Adrenal gland (tissue), 12 donors: ENCODE results near the gene TADA3. TPM values are rescaled to one million over a fixed set of nuclear protein-coding genes. Genes with fewer than 3 reads are reported as not detected.

Experiments used
- DNase-seq, 7 donors: peaks; one replicate each; pipeline ENCODE4 v3.0.0-alpha.2; 2019 to 2020
- H3K27ac ChIP-seq, 5 donors: fragments of 200-600 bp; sonication (generic) in 4 of 5; 1 replicate in 3 of 5; 2 replicates in 2 of 5; pipeline versions ENCODE4 v1.5.1 to v1.8.0; 2016 to 2020; ENCODE audit warnings: mild to moderate bottlenecking in 1 of 5
- H3K27me3 ChIP-seq: fragments of 200-600 bp; 2 replicates; pipeline ENCODE4 v1.8.0; 2021
- H3K36me3 ChIP-seq, 2 donors: fragments of 200-600 bp; replicated peaks in 1 of 2; 1 replicate in 1 of 2; 2 replicates in 1 of 2; pipeline versions ENCODE4 v1.5.1 to v1.8.0; 2018 to 2022
- H3K4me1 ChIP-seq, 2 donors: fragments of 200-600 bp; replicated peaks in 1 of 2; 1 replicate in 1 of 2; 2 replicates in 1 of 2; pipeline versions ENCODE4 v1.5.1 to v1.8.0; 2018 to 2021
- H3K4me3 ChIP-seq, 4 donors: fragments of 200-600 bp; sonication (generic) in 3 of 4; one replicate each; pipeline ENCODE4 v1.5.1; 2016 to 2018
- H3K9me3 ChIP-seq, 3 donors: fragments of 200-600 bp; sonication (generic) in 1 of 3; replicated peaks in 1 of 3; 1 replicate in 2 of 3; 2 replicates in 1 of 3; pipeline versions ENCODE4 v1.5.1 to v1.8.0; 2016 to 2021
- CTCF ChIP-seq, 6 experiments: fragments of 450-650 bp in 4 of 6; fragments of 200-600 bp in 2 of 6; sonication (generic) in 1 of 6; IDR thresholded peaks; 1 replicate in 5 of 6; 2 replicates in 1 of 6; pipeline versions ENCODE4 v1.5.1 to v1.8.0; 2016 to 2021; ENCODE audit warnings: antibody characterized with exemption in 6 of 6, mild to moderate bottlenecking in 2 of 6, moderate library complexity in 1 of 6
- POLR2A ChIP-seq, 2 donors: fragments of 450-650 bp; IDR thresholded peaks; one replicate each; pipeline ENCODE4 v1.6.1; 2017; ENCODE audit warnings: antibody characterized with exemption in 2 of 2, mild to moderate bottlenecking in 2 of 2, moderate library complexity in 1 of 2
- WGBS, 4 donors: extraction: QIAGEN DNeasy Blood & Tissue Kit in 2 of 4; methylation state at CpG; one replicate each; pipeline versions ENCODE4 v1.1.5 to v1.1.7; 2013 to 2017; 5-methylcytosine and 5-hydroxymethylcytosine counted together
- intact Hi-C, 2 donors: fragments of 100-400 bp; cut with DNase I; formaldehyde crosslinking; loops; one replicate each; pipeline versions ENCODE4 v1.14.1 to v1.15.0; 2022 to 2023
- polyA plus RNA-seq, 3 donors: library from polyadenylated mRNA; stranded (reverse); fragments of 200-250 nt in 2 of 3; fragments of 350-450 nt in 1 of 3; fragmentation: Illumina TruSeq in 1 of 3; extraction: RNeasy Lipid Tissue Mini Kit (QIAGEN cat#74804) in 1 of 3; gene quantifications; one replicate each; pipeline ENCODE4 v1.2.3, GENCODE V29; 2013 to 2014
- total RNA-seq, 9 donors: library from RNA; depleted of rRNA in 4 of 9; stranded (reverse); fragments of >200 nt in 4 of 9; fragments of 120-200 nt in 1 of 9; fragmentation: NEBNext Ultra II Directional in 1 of 9; extraction: Animal tissue kit (Norgen Biotek cat#: 25700) in 1 of 9; gene quantifications; one replicate each; pipeline versions ENCODE4 v1.1.0 to v1.2.4, GENCODE V29; 2013 to 2023
- donor health status: healthy with polysubstance abuse.
- donor health status: Bipolar disorder and iron deficiency.
- donor health status: DM: yes; HTN: yes; CAD: no.
- donor health status: DM: no; HTN: no; CAD: no.
- donor health status: DM: no; HTN: no; CAD: no.
- donor health status: DM: yes; HTN: yes; CAD: no.

Gene TADA3
- total and polyA plus RNA-seq, 12 donors = 49.7 to 148 (median 115) TPM

- intact Hi-C loops = no loop called here
- Histone ChIP-seq H3K27me3 (no peaks in the 10 kb centered on the region), H3K9me3 (no peaks in the 10 kb centered on the region), H3K4me3 (no peak overlapping the region), H3K4me1 (peaks cover 41 to 67% of the 10 kb centered on the region in 2 donors), H3K27ac (peak overlapping the region; percentile 21 to 72 (median 49)), H3K36me3 (peaks cover 0 to 41% of the 10 kb centered on the region in 2 donors)
- TF ChIP-seq POLR2A (IDR thresholded peaks at IDR 0.05) (no peak), CTCF (IDR thresholded peaks at IDR 0.05) (no peak)
- 52 to 64% (median 59%) methylated on average over 6 to 10 of the region's 10 CpGs for WGBS, 4 donors
- DNase-seq = peak in 2 of 7 donors; percentile 38 to 49
Measured at GRCh38 chr3:9780458-9780812, 11.8 kb downstream of the TADA3 start.

- peaks cover 35 to 65% of the 10 kb centered on the region in 2 donors for H3K4me1 ChIP-seq
- peak overlapping the region in 4 of 5 donors; percentile 37 to 72 (median 60) for H3K27ac ChIP-seq
- no peaks in the 10 kb centered on the region for H3K9me3 ChIP-seq
- no peak for DNase-seq
- no peaks in the 10 kb centered on the region for H3K27me3 ChIP-seq
- H3K36me3 ChIP-seq = peaks cover 0 to 36% of the 10 kb centered on the region in 2 donors
- WGBS, 4 donors = 54 to 73% (median 66%) methylated on average over 4 to 8 of the region's 8 CpGs
- TF ChIP-seq POLR2A (IDR thresholded peaks at IDR 0.05) = no peak
- no peak for TF ChIP-seq CTCF (IDR thresholded peaks at IDR 0.05)
- intact Hi-C loops = no loop called here
- H3K4me3 ChIP-seq = no peak overlapping the region
Measured at GRCh38 chr3:9779721-9780457, 12.4 kb downstream of the TADA3 start.

DNA sequence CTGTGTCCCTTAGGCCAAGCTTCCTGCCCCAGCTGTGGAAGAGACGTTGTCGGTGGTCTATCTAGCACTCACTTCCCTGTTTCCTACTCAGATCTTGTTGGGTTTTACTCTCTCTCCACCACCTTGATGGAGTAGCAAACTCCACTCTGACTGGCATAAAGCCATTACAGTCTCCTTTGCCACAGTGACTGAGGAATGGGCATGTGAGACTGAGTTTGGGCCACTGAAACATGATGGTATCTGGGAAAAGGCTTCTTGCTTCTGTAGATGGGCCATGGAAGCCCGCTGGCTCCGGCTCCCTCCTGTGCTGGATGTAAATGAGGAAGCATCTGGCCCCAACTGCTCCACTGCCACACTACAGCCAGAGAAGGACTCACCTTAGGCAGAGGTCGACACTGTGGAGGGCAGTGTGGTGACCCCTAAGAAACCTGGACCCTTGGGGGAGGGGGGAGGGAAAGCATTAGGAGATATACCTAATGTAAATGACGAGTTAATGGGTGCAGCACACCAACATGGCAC, 13.1 kb downstream of the TADA3 start:
- H3K27me3 ChIP-seq = no peaks in the 10 kb centered on the region
- H3K4me1 ChIP-seq = peaks cover 32 to 67% of the 10 kb centered on the region in 2 donors
- DNase-seq = no peak
- H3K27ac ChIP-seq = peak overlapping the region in 3 of 5 donors; percentile 39 to 73 (median 72)
- WGBS, 4 donors = 73 to 90% (median 77%) methylated on average over 3 to 6 of the region's 6 CpGs
- H3K9me3 ChIP-seq = no peaks in the 10 kb centered on the region
- intact Hi-C loops = no loop called here
- no peak overlapping the region for H3K4me3 ChIP-seq
- peaks cover 0 to 28% of the 10 kb centered on the region in 2 donors for H3K36me3 ChIP-seq
- TF ChIP-seq CTCF (IDR thresholded peaks at IDR 0.05) (no peak), POLR2A (IDR thresholded peaks at IDR 0.05) (no peak)

- Histone ChIP-seq H3K4me3 (no peak overlapping the region), H3K36me3 (peaks cover 0 to 21% of the 10 kb centered on the region in 2 donors), H3K4me1 (peaks cover 28 to 63% of the 10 kb centered on the region in 2 donors), H3K27me3 (no peaks in the 10 kb centered on the region), H3K9me3 (no peaks in the 10 kb centered on the region), H3K27ac (peak overlapping the region in 3 of 5 donors; percentile 39 to 73 (median 64))
- TF ChIP-seq POLR2A (IDR thresholded peaks at IDR 0.05) (no peak), CTCF (IDR thresholded peaks at IDR 0.05) (no peak)
- intact Hi-C loops = no loop called here
- WGBS, 4 donors = 59 to 80% (median 78%) methylated on average over 4 to 5 of the region's 5 CpGs
- DNase-seq = peak in 5 of 7 donors; percentile 59 to 72 (median 67)
Measured at GRCh38 chr3:9778143-9779074, 13.9 kb downstream of the TADA3 start.
